ENCODE measurements around the gene MLIP. TPM values are rescaled to one million over a fixed set of nuclear protein-coding genes. Genes with fewer than 3 reads are reported as not detected.

MLIP gene
- total RNA-seq, 1 experiment from 2014 or later = 0.59 TPM

DNA sequence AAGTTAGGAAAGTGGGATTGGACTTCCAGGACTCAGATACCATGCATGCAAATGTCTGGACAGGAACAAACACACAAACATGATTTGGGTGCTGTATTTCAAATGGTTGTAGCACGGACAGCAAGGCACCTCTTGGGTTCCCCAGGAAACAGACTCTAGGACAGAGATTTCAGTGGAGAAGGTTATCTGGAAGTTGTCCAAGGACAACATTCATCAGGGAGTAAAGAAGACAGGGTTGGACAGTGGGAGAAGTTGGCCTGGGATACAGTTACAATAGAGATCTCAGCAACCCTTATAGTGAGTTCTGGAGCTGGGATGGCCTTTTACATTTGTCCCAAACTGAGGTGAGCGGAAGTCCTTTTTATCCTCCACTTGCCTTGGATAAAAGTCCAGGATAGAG is 177.2 kb downstream of the MLIP start:
- DNase-seq (ENCODE audit: low read depth, low spot score) (no peak), ATAC-seq (no peak)
- Histone ChIP-seq H3K27me3 (ENCODE audit: insufficient read depth, low read length) (no peaks in the 10 kb centered on the region), H3K9me2 (ENCODE audit: insufficient read depth) (no peaks in the 10 kb centered on the region), H3K79me2 (ENCODE audit: insufficient read depth, low read length) (no peaks in the 10 kb centered on the region), H3K27ac (ENCODE audit: low read depth, low read length) (no peak overlapping the region), H4K20me1 (ENCODE audit: insufficient read depth) (no peaks in the 10 kb centered on the region), H3K4me2 (ENCODE audit: low read length) (no peak overlapping the region), H3K9me3 (ENCODE audit: control insufficient read depth in 1 of 2, insufficient read depth in 1 of 2, low read depth in 1 of 2, low read length in 2 of 2) (no peaks in the 10 kb centered on the region), H3K4me1 (ENCODE audit: control insufficient read depth in 1 of 2, insufficient read depth in 2 of 2, low read length in 2 of 2) (peaks cover 0 to 11% of the 10 kb centered on the region in 2 experiments; a peak in 2 of 4 replicates), H2AFZ (ENCODE audit: low read depth, low read length, poor library complexity, severe bottlenecking) (no peak overlapping the region), H3K36me3 (ENCODE audit: control insufficient read depth in 1 of 2, insufficient read depth in 2 of 2, low read length in 2 of 2) (no peaks in the 10 kb centered on the region), H3K9ac (ENCODE audit: low read length) (no peak overlapping the region), H3K4me3 (replicated peaks in 1 of 2; ENCODE audit: low read depth in 1 of 2, low read length in 2 of 2) (no peak overlapping the region)
- no TSS peak for BruUV-seq (replicated peaks)
- ChIA-PET POLR2A (no interaction called here), RAD21 (ENCODE audit: low non-redundant PET in 1 of 2, low total read pairs in 2 of 2, uncharacterized antibody in 2 of 2, unreplicated experiment in 2 of 2) (no interaction called here), CTCF (no interaction called here)
- intact Hi-C loops (cut with micrococcal nuclease) = no loop called here
- TF ChIP-seq EZH2 (IDR thresholded peaks at IDR 0.05) (no peak), CBX3 (IDR thresholded peaks at IDR 0.05; ENCODE audit: low read depth) (no peak), ZNF274 (IDR thresholded peaks at IDR 0.05; ENCODE audit: low read depth, low read length) (no peak), POLR2AphosphoS5 (IDR thresholded peaks at IDR 0.05; ENCODE audit: low read depth, low read length) (no peak), SP1 (IDR thresholded peaks at IDR 0.05; ENCODE audit: low read depth) (no peak), CEBPB (IDR thresholded peaks at IDR 0.05; ENCODE audit: low read depth) (no peak), EGR1 (IDR thresholded peaks at IDR 0.05; ENCODE audit: low read depth) (no peak), SIN3A (IDR thresholded peaks at IDR 0.05; ENCODE audit: low read depth) (no peak), FOSL1 (IDR thresholded peaks at IDR 0.05; ENCODE audit: low read depth) (no peak), YY1 (IDR thresholded peaks at IDR 0.05; ENCODE audit: extremely low read depth, insufficient replicate concordance, low read depth, low read length) (no peak), RAD21 (IDR thresholded peaks at IDR 0.05; ENCODE audit: low read depth) (no peak), EZH2phosphoT487 (IDR thresholded peaks at IDR 0.05; ENCODE audit: borderline replicate concordance) (no peak), POLR2A (IDR thresholded peaks at IDR 0.05; ENCODE audit: borderline replicate concordance, extremely low read depth, insufficient read depth, insufficient read length) (no peak), TCF7L2 (IDR thresholded peaks at IDR 0.05; ENCODE audit: borderline replicate concordance, extremely low read depth, insufficient read depth, insufficient read length) (no peak)
- TF ChIP-seq, protein P1, sequence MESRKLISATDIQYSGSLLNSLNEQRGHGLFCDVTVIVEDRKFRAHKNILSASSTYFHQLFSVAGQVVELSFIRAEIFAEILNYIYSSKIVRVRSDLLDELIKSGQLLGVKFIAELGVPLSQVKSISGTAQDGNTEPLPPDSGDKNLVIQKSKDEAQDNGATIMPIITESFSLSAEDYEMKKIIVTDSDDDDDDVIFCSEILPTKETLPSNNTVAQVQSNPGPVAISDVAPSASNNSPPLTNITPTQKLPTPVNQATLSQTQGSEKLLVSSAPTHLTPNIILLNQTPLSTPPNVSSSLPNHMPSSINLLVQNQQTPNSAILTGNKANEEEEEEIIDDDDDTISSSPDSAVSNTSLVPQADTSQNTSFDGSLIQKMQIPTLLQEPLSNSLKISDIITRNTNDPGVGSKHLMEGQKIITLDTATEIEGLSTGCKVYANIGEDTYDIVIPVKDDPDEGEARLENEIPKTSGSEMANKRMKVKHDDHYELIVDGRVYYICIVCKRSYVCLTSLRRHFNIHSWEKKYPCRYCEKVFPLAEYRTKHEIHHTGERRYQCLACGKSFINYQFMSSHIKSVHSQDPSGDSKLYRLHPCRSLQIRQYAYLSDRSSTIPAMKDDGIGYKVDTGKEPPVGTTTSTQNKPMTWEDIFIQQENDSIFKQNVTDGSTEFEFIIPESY (IDR thresholded peaks at IDR 0.05; ENCODE audit: extremely low read depth, insufficient replicate concordance, low read length) = no peak
- TF ChIP-seq, protein P2, sequence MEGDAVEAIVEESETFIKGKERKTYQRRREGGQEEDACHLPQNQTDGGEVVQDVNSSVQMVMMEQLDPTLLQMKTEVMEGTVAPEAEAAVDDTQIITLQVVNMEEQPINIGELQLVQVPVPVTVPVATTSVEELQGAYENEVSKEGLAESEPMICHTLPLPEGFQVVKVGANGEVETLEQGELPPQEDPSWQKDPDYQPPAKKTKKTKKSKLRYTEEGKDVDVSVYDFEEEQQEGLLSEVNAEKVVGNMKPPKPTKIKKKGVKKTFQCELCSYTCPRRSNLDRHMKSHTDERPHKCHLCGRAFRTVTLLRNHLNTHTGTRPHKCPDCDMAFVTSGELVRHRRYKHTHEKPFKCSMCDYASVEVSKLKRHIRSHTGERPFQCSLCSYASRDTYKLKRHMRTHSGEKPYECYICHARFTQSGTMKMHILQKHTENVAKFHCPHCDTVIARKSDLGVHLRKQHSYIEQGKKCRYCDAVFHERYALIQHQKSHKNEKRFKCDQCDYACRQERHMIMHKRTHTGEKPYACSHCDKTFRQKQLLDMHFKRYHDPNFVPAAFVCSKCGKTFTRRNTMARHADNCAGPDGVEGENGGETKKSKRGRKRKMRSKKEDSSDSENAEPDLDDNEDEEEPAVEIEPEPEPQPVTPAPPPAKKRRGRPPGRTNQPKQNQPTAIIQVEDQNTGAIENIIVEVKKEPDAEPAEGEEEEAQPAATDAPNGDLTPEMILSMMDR (IDR thresholded peaks at IDR 0.05 in 2 of 3, conservative IDR thresholded peaks at IDR 0.05 in 1 of 3; ENCODE audit: borderline replicate concordance in 1 of 3, insufficient read depth in 1 of 3, low read depth in 2 of 3, low read length in 2 of 3) = no peak
- TF ChIP-seq, protein P3, sequence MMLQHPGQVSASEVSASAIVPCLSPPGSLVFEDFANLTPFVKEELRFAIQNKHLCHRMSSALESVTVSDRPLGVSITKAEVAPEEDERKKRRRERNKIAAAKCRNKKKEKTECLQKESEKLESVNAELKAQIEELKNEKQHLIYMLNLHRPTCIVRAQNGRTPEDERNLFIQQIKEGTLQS (IDR thresholded peaks at IDR 0.05) = no peak
- TF ChIP-seq, protein P4, sequence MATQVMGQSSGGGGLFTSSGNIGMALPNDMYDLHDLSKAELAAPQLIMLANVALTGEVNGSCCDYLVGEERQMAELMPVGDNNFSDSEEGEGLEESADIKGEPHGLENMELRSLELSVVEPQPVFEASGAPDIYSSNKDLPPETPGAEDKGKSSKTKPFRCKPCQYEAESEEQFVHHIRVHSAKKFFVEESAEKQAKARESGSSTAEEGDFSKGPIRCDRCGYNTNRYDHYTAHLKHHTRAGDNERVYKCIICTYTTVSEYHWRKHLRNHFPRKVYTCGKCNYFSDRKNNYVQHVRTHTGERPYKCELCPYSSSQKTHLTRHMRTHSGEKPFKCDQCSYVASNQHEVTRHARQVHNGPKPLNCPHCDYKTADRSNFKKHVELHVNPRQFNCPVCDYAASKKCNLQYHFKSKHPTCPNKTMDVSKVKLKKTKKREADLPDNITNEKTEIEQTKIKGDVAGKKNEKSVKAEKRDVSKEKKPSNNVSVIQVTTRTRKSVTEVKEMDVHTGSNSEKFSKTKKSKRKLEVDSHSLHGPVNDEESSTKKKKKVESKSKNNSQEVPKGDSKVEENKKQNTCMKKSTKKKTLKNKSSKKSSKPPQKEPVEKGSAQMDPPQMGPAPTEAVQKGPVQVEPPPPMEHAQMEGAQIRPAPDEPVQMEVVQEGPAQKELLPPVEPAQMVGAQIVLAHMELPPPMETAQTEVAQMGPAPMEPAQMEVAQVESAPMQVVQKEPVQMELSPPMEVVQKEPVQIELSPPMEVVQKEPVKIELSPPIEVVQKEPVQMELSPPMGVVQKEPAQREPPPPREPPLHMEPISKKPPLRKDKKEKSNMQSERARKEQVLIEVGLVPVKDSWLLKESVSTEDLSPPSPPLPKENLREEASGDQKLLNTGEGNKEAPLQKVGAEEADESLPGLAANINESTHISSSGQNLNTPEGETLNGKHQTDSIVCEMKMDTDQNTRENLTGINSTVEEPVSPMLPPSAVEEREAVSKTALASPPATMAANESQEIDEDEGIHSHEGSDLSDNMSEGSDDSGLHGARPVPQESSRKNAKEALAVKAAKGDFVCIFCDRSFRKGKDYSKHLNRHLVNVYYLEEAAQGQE (IDR thresholded peaks at IDR 0.05; ENCODE audit: low read depth) = no peak
- TF ChIP-seq, protein P5, sequence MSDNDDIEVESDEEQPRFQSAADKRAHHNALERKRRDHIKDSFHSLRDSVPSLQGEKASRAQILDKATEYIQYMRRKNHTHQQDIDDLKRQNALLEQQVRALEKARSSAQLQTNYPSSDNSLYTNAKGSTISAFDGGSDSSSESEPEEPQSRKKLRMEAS (IDR thresholded peaks at IDR 0.05) = no peak

Measured in HCT116 (cell line).